Measurements from ENCODE around the gene KMO.

KMO gene

DNA sequence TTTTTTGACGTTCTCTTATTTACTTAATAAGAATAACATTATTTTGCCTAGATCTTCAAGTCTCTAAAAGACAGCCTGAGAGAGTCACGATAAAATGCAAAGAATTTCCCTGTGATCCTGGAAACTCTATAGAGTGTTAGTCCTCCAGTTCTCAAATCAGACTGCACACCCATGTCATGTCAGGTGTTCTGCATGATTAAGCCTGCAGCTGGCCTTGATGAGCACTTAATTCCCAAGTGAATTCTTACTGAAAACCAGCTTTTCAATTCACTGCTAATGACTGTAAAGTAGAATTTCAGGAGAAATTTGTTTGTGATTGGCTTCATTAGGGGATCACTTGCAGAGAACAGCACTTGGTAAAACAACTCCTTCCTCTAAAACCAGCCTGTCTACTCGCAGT is 66.1 kb downstream of the KMO start:
- Histone ChIP-seq H3K36me3 (ENCODE audit: insufficient read depth) (no peaks in the 10 kb centered on the region), H3K27me3 (ENCODE audit: insufficient read depth, low read depth) (no peaks in the 10 kb centered on the region), H3K9ac (no peak overlapping the region), H3K27ac (no peak overlapping the region), H3K79me2 (ENCODE audit: insufficient read depth, low read depth) (no peaks in the 10 kb centered on the region), H3K4me2 (no peak overlapping the region), H3K4me3 (IDR thresholded peaks at IDR 0.05; ENCODE audit: insufficient read depth, low read depth, low read length) (no peak overlapping the region), H4K20me1 (ENCODE audit: insufficient read depth) (no peaks in the 10 kb centered on the region), H2AFZ (ENCODE audit: low read depth) (no peak overlapping the region), H3K4me1 (ENCODE audit: low read depth, poor library complexity, severe bottlenecking) (no peaks in the 10 kb centered on the region)
- TF ChIP-seq, protein P1, sequence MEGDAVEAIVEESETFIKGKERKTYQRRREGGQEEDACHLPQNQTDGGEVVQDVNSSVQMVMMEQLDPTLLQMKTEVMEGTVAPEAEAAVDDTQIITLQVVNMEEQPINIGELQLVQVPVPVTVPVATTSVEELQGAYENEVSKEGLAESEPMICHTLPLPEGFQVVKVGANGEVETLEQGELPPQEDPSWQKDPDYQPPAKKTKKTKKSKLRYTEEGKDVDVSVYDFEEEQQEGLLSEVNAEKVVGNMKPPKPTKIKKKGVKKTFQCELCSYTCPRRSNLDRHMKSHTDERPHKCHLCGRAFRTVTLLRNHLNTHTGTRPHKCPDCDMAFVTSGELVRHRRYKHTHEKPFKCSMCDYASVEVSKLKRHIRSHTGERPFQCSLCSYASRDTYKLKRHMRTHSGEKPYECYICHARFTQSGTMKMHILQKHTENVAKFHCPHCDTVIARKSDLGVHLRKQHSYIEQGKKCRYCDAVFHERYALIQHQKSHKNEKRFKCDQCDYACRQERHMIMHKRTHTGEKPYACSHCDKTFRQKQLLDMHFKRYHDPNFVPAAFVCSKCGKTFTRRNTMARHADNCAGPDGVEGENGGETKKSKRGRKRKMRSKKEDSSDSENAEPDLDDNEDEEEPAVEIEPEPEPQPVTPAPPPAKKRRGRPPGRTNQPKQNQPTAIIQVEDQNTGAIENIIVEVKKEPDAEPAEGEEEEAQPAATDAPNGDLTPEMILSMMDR (conservative IDR thresholded peaks at IDR 0.05; ENCODE audit: low read depth, low read length), result no peak

GRCh38 chr1:241600496-241600901 is 68.3 kb downstream of the KMO start:
- Histone ChIP-seq H3K27ac (no peak overlapping the region), H3K36me3 (ENCODE audit: insufficient read depth) (no peaks in the 10 kb centered on the region), H3K4me3 (IDR thresholded peaks at IDR 0.05; ENCODE audit: insufficient read depth, low read depth, low read length) (no peak overlapping the region), H3K4me2 (no peak overlapping the region), H3K9ac (no peak overlapping the region), H3K27me3 (ENCODE audit: insufficient read depth, low read depth) (no peaks in the 10 kb centered on the region), H3K79me2 (ENCODE audit: insufficient read depth, low read depth) (no peaks in the 10 kb centered on the region), H3K4me1 (ENCODE audit: low read depth, poor library complexity, severe bottlenecking) (no peaks in the 10 kb centered on the region), H4K20me1 (ENCODE audit: insufficient read depth) (no peaks in the 10 kb centered on the region), H2AFZ (ENCODE audit: low read depth) (no peak overlapping the region)
- TF ChIP-seq, protein P1 (conservative IDR thresholded peaks at IDR 0.05; ENCODE audit: low read depth, low read length), result no peak

GRCh38 chr1:241603731-241604245 is 71.6 kb downstream of the KMO start:
- no peak overlapping the region for H2AFZ ChIP-seq (ENCODE audit: low read depth)
- H3K36me3 ChIP-seq (ENCODE audit: insufficient read depth), result no peaks in the 10 kb centered on the region
- TF ChIP-seq, protein P1 (conservative IDR thresholded peaks at IDR 0.05; ENCODE audit: low read depth, low read length), result no peak
- H3K79me2 ChIP-seq (ENCODE audit: insufficient read depth, low read depth), result no peaks in the 10 kb centered on the region
- no peak overlapping the region for H3K4me3 ChIP-seq (IDR thresholded peaks at IDR 0.05; ENCODE audit: insufficient read depth, low read depth, low read length)
- no peak overlapping the region for H3K9ac ChIP-seq
- no peak overlapping the region for H3K27ac ChIP-seq
- H3K4me1 ChIP-seq (ENCODE audit: low read depth, poor library complexity, severe bottlenecking), result no peaks in the 10 kb centered on the region
- H3K4me2 ChIP-seq, result no peak overlapping the region
- H3K27me3 ChIP-seq (ENCODE audit: insufficient read depth, low read depth), result no peaks in the 10 kb centered on the region
- H4K20me1 ChIP-seq (ENCODE audit: insufficient read depth), result no peaks in the 10 kb centered on the region

DNA sequence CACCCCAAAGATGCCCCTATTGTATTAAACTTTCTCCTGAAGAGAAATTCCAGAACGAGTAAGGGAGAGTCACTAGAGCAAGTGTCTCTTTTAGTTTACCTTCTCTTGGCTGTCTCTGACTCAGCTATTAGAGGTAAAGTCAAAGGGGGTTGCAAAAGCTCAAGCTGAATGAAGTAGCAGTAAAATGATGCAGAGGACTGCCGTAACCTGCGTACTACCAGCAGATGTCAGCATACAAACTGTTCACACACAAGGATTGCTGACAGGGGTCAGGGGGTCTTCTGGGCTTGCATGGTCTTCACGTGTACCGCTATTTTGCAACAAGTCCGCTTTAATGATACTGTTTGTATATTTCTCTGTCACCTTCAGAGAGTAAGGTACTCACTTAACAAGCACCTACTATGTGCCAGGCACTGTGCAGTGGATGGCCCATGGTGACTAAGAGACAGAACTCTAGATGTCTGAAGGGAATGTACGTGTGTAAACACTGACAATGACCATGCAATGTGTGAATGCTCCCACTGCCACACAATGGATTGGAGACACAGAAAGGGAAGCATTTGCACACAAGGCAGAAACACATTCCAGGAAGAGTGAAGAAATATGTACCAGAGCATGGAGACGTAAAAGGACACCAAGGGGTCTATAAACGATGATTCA is 73.1 kb downstream of the KMO start:
- Histone ChIP-seq H3K27me3 (ENCODE audit: insufficient read depth, low read depth) (no peaks in the 10 kb centered on the region), H2AFZ (ENCODE audit: low read depth) (no peak overlapping the region), H3K36me3 (ENCODE audit: insufficient read depth) (no peaks in the 10 kb centered on the region), H3K4me3 (IDR thresholded peaks at IDR 0.05; ENCODE audit: insufficient read depth, low read depth, low read length) (no peak overlapping the region), H3K4me1 (ENCODE audit: low read depth, poor library complexity, severe bottlenecking) (no peaks in the 10 kb centered on the region), H3K9ac (no peak overlapping the region), H3K79me2 (ENCODE audit: insufficient read depth, low read depth) (no peaks in the 10 kb centered on the region), H3K4me2 (no peak overlapping the region), H4K20me1 (ENCODE audit: insufficient read depth) (no peaks in the 10 kb centered on the region), H3K27ac (no peak overlapping the region)
- TF ChIP-seq, protein P1 (conservative IDR thresholded peaks at IDR 0.05; ENCODE audit: low read depth, low read length), result peak; percentile 61; the same call in 1 of the 2 replicates

All from KMS-11 (cell line).